HCT116 (cell line): ENCODE measurements around the gene GRB10. TPM values are rescaled to one million over a fixed set of nuclear protein-coding genes. Genes with fewer than 3 reads are reported as not detected.

Experiments used
- ATAC-seq: fragments of 200-7000 bp; cut with Tn5 transposase; 2 replicates; pipeline ENCODE4 v1.9.1; 2020; ENCODE audit warnings: mild to moderate bottlenecking, moderate library complexity
- BruUV-seq: library from RNA; stranded (reverse); fragments of 400-500 nt; replicated peaks from 2 replicates; lab custom pipeline; 2021; lab: Mats Ljungman, UMichigan
- CTCF ChIA-PET: fragments of 300-600 bp; sonication (Branson Sonifier 250); formaldehyde crosslinking; loops from one replicate; lab custom pipeline; 2021; ENCODE audit warnings: antibody characterized with exemption; lab: Charles Lee
- POLR2A ChIA-PET: fragments of 300-600, 350-600 bp; sonication (Branson Sonifier 250); formaldehyde crosslinking; loops from one replicate; lab custom pipeline; 2021; ENCODE audit warnings: antibody characterized with exemption; lab: Charles Lee
- RAD21 ChIA-PET, 2 experiments: fragments of 300-600 bp; sonication (Branson Sonifier 250); formaldehyde crosslinking; loops; one replicate each; lab custom pipeline; 2023; ENCODE audit warnings: low total read pairs in 2 of 2; ENCODE audit not compliant: uncharacterized antibody in 2 of 2, unreplicated experiment in 2 of 2, low non-redundant PET in 1 of 2; lab: Charles Lee
- DNase-seq: peaks from one replicate; pipeline ENCODE4 v3.0.0-alpha.2; 2010; ENCODE audit warnings: low read depth, low spot score
- H2AFZ ChIP-seq: fragments of 200-600 bp; shearing (Covaris generic), sonication (generic); 2 replicates; pipeline ENCODE4 v1.6.1; 2017; ENCODE audit warnings: low read depth, mixed run types, mixed read lengths, antibody characterized with exemption, low read length; ENCODE audit not compliant: poor library complexity, severe bottlenecking
- H3K27ac ChIP-seq: 2 replicates; pipeline ENCODE4 v1.5.1; 2012; ENCODE audit warnings: low read depth, low read length
- H3K27me3 ChIP-seq: fragments of 200-600 bp; sonication (generic); 2 replicates; pipeline ENCODE4 v1.6.1; 2016; ENCODE audit warnings: mixed run types, low read length, mixed read lengths; ENCODE audit not compliant: insufficient read depth
- H3K36me3 ChIP-seq, 2 experiments: fragments of 200-500 bp in 1 of 2; fragments of 200-600 bp in 1 of 2; sonication (Bioruptor generic) in 1 of 2; sonication (generic) in 1 of 2; 2 replicates each; pipeline versions ENCODE4 v1.5.1 to v1.6.1; 2014 to 2016; ENCODE audit warnings: low read length in 2 of 2, inconsistent platforms in 1 of 2, mixed read lengths in 1 of 2, mixed run types in 1 of 2; ENCODE audit not compliant: insufficient read depth in 2 of 2, control insufficient read depth in 1 of 2
- H3K4me1 ChIP-seq, 2 experiments: fragments of 200-600 bp in 1 of 2; sonication (generic) in 1 of 2; 2 replicates each; pipeline versions ENCODE4 v1.5.1 to v1.6.1; 2012 to 2017; ENCODE audit warnings: low read length in 2 of 2, inconsistent platforms in 1 of 2, mild to moderate bottlenecking in 1 of 2, mixed read lengths in 1 of 2, mixed run types in 1 of 2, moderate library complexity in 1 of 2; ENCODE audit not compliant: insufficient read depth in 2 of 2, control insufficient read depth in 1 of 2
- H3K4me2 ChIP-seq: fragments of 200-600 bp; sonication (generic); 2 replicates; pipeline ENCODE4 v1.6.1; 2017; ENCODE audit warnings: mixed run types, low read length, mixed read lengths
- H3K4me3 ChIP-seq, 2 experiments: fragments of 200-600 bp in 1 of 2; sonication (generic) in 1 of 2; replicated peaks in 1 of 2; 2 replicates each; pipeline ENCODE4 v1.5.1; 2011 to 2016; ENCODE audit warnings: low read length in 2 of 2, control low read depth in 1 of 2, low read depth in 1 of 2, mild to moderate bottlenecking in 1 of 2, mixed read lengths in 1 of 2, mixed run types in 1 of 2
- H3K79me2 ChIP-seq: fragments of 200-600 bp; sonication (generic); 2 replicates; pipeline ENCODE4 v1.6.1; 2017; ENCODE audit warnings: mild to moderate bottlenecking, mixed run types, low read length, moderate library complexity, mixed read lengths; ENCODE audit not compliant: insufficient read depth
- H3K9ac ChIP-seq: fragments of 200-600 bp; sonication (generic); 2 replicates; pipeline ENCODE4 v1.6.1; 2016; ENCODE audit warnings: low read length, mixed read lengths
- H3K9me2 ChIP-seq: fragments of 200-600 bp; sonication (generic), shearing (Covaris generic); 2 replicates; pipeline ENCODE4 v1.6.1; 2017; ENCODE audit warnings: mixed run types, mild to moderate bottlenecking, moderate library complexity; ENCODE audit not compliant: insufficient read depth
- H3K9me3 ChIP-seq, 2 experiments: fragments of 200-500 bp in 1 of 2; fragments of 200-600 bp in 1 of 2; sonication (Bioruptor generic) in 1 of 2; sonication (generic) in 1 of 2; 2 replicates each; pipeline ENCODE4 v1.6.1; 2014 to 2017; ENCODE audit warnings: low read length in 2 of 2, mixed read lengths in 2 of 2, inconsistent platforms in 1 of 2, low read depth in 1 of 2, mild to moderate bottlenecking in 1 of 2, mixed run types in 1 of 2, moderate library complexity in 1 of 2; ENCODE audit not compliant: control insufficient read depth in 1 of 2, insufficient read depth in 1 of 2
- H4K20me1 ChIP-seq: fragments of 200-600 bp; sonication (generic), shearing (Covaris generic); 2 replicates; pipeline ENCODE4 v1.6.1; 2017; ENCODE audit warnings: mixed run types, mild to moderate bottlenecking, moderate library complexity; ENCODE audit not compliant: insufficient read depth
- CBX3 ChIP-seq: IDR thresholded peaks from 2 replicates; pipeline ENCODE4 v1.6.1; 2012; ENCODE audit warnings: low read depth
- CEBPB ChIP-seq: IDR thresholded peaks from 2 replicates; pipeline ENCODE4 v1.6.1; 2012; ENCODE audit warnings: low read depth
- CTCF ChIP-seq, 3 experiments: fragments of 200-600 bp in 1 of 3; sonication (generic) in 1 of 3; IDR thresholded peaks in 2 of 3; conservative IDR thresholded peaks in 1 of 3; 2 replicates each; pipeline ENCODE4 v1.5.1; 2012 to 2017; ENCODE audit warnings: low read depth in 2 of 3, low read length in 2 of 3, antibody characterized with exemption in 1 of 3, borderline replicate concordance in 1 of 3, control low read depth in 1 of 3, mild to moderate bottlenecking in 1 of 3, mixed read lengths in 1 of 3, mixed run types in 1 of 3, moderate library complexity in 1 of 3; ENCODE audit not compliant: insufficient read depth in 1 of 3
- EZH2phosphoT487 ChIP-seq: fragments of 200-600 bp; IDR thresholded peaks from 2 replicates; pipeline ENCODE4 v1.6.1; 2018; ENCODE audit warnings: antibody characterized with exemption, borderline replicate concordance
- REST ChIP-seq: IDR thresholded peaks from 2 replicates; pipeline ENCODE4 v1.6.1; 2012; ENCODE audit warnings: low read depth
- SIN3A ChIP-seq: IDR thresholded peaks from 2 replicates; pipeline ENCODE4 v1.6.1; 2012; ENCODE audit warnings: low read depth
- YY1 ChIP-seq: IDR thresholded peaks from 2 replicates; pipeline ENCODE4 v1.6.1; 2011; ENCODE audit warnings: low read length, low read depth, moderate library complexity, mild to moderate bottlenecking; ENCODE audit not compliant: insufficient replicate concordance; ENCODE audit errors: extremely low read depth
- intact Hi-C: fragments of 100-400 bp; cut with micrococcal nuclease; formaldehyde crosslinking; loops from 2 replicates; pipeline ENCODE4 v1.10.0; 2022
- total RNA-seq: library from RNA; stranded (reverse); gene quantifications from one replicate; pipeline ENCODE4 v1.2.1, GENCODE V29; 2021; ENCODE audit not compliant: unreplicated experiment

The GRB10 gene
- total RNA-seq, 1 experiment from 2014 or later: 37.3 TPM

GRCh38 chr7:50704844-50705243, 77.9 kb downstream of the GRB10 start (continued):
- TF ChIP-seq REST: no peak
- no peak for TF ChIP-seq EZH2phosphoT487
- TF ChIP-seq YY1: no peak
- TF ChIP-seq SIN3A: no peak

- H3K79me2 ChIP-seq: no peaks in the 10 kb centered on the region
Observed at GRCh38 chr7:50703654-50704053, 79.0 kb downstream of the GRB10 start.

More at GRCh38 chr7:50703654-50704053, 79.0 kb downstream of the GRB10 start:
- Histone ChIP-seq H3K9me2 (no peaks in the 10 kb centered on the region), H3K4me3 (no peak overlapping the region), H3K9ac (no peak overlapping the region), H3K27me3 (no peaks in the 10 kb centered on the region), H3K36me3 (no peaks in the 10 kb centered on the region), H3K4me1 (peaks cover 0 to 3% of the 10 kb centered on the region in 2 experiments; a peak in 1 of 4 replicates), H4K20me1 (no peaks in the 10 kb centered on the region), H3K9me3 (no peaks in the 10 kb centered on the region), H3K4me2 (no peak overlapping the region), H2AFZ (no peak overlapping the region), H3K27ac (no peak overlapping the region)
- POLR2A ChIA-PET: no interaction called here
- RAD21 ChIA-PET: no interaction called here
- no TSS peak for BruUV-seq
- DNase-seq (no peak), ATAC-seq (no peak)
- CTCF ChIA-PET: no interaction called here
- TF ChIP-seq CTCF (IDR thresholded peaks at IDR 0.05 in 2 of 3, conservative IDR thresholded peaks at IDR 0.05 in 1 of 3; ENCODE audit: borderline replicate concordance in 1 of 3, insufficient read depth in 1 of 3, low read depth in 2 of 3, low read length in 2 of 3): no peak
- TF ChIP-seq CEBPB: no peak
- TF ChIP-seq CBX3: no peak
- intact Hi-C loops: no loop called here
